GM12878 (cell line): ENCODE measurements around the gene IQCH. TPM values are rescaled to one million over a fixed set of nuclear protein-coding genes. Genes with fewer than 3 reads are reported as not detected.

Experiments used
- ATAC-seq: fragments of 200-7000 bp; cut with Tn5 transposase; 3 replicates; pipeline ENCODE4 v1.9.1; 2020; ENCODE audit warnings: mild to moderate bottlenecking, moderate library complexity
- BruUV-seq: library from RNA; stranded (reverse); fragments of 400-500 nt; replicated peaks from 2 replicates; lab custom pipeline; 2021; lab: Mats Ljungman, UMichigan
- CTCF ChIA-PET: fragments of 300-600 bp; sonication (Branson Sonifier 250); formaldehyde crosslinking; extraction: SDS; loops from one replicate; lab custom pipeline; 2021; ENCODE audit warnings: inconsistent platforms; lab: Yijun Ruan, JAX
- POLR2A ChIA-PET: fragments of 350-600 bp; formaldehyde crosslinking; extraction: SDS; loops from one replicate; lab custom pipeline; 2021; ENCODE audit warnings: inconsistent platforms; lab: Charles Lee
- RAD21 ChIA-PET: fragments of 300-600 bp; sonication (Branson Sonifier 250); formaldehyde crosslinking; loops from one replicate; lab custom pipeline; 2023; ENCODE audit warnings: antibody characterized with exemption; ENCODE audit not compliant: unreplicated experiment; lab: Charles Lee
- SMC1A ChIA-PET: fragments of 300-600 bp; sonication (Branson Sonifier 250); formaldehyde crosslinking; loops from one replicate; lab custom pipeline; 2023; ENCODE audit not compliant: unreplicated experiment, uncharacterized antibody; lab: Charles Lee
- DNase-seq: peaks from one replicate; pipeline ENCODE4 v3.0.0-alpha.2; 2011; ENCODE audit warnings: low read depth, low spot score
- FAIRE-seq: peaks from 3 replicates; lab custom pipeline; 2011; peaks lifted over from hg19 to GRCh38; lab: Jason Lieb, UNC
- H2AFZ ChIP-seq: 2 replicates; pipeline ENCODE4 v1.6.0; 2011; ENCODE audit warnings: low read depth, low read length, control low read depth; ENCODE audit not compliant: control insufficient read depth
- H3K27ac ChIP-seq: 2 replicates; pipeline ENCODE4 v1.5.1; 2011; ENCODE audit warnings: control low read depth; ENCODE audit not compliant: control insufficient read depth, insufficient read depth
- H3K27me3 ChIP-seq, 2 experiments: replicated peaks in 1 of 2; 2 replicates each; pipeline versions ENCODE4 v1.6.0 to v1.6.1; 2011; ENCODE audit warnings: low read length in 1 of 2; ENCODE audit not compliant: control insufficient read depth in 2 of 2, insufficient read depth in 2 of 2
- H3K36me3 ChIP-seq, 2 experiments: 2 replicates each; pipeline ENCODE4 v1.5.1; 2011; ENCODE audit warnings: low read length in 1 of 2; ENCODE audit not compliant: control insufficient read depth in 2 of 2, insufficient read depth in 2 of 2
- H3K4me1 ChIP-seq: 2 replicates; pipeline ENCODE4 v1.6.1; 2011; ENCODE audit warnings: mild to moderate bottlenecking, low read length, moderate library complexity, mixed read lengths; ENCODE audit not compliant: control insufficient read depth, insufficient read depth
- H3K4me2 ChIP-seq: 2 replicates; pipeline ENCODE4 v1.6.0; 2011; ENCODE audit warnings: control low read depth; ENCODE audit not compliant: control insufficient read depth, insufficient read depth
- H3K4me3 ChIP-seq: fragments of 200-600 bp; sonication (generic); 2 replicates; pipeline ENCODE4 v1.5.1; 2016
- H3K79me2 ChIP-seq: 2 replicates; pipeline ENCODE4 v1.6.0; 2011; ENCODE audit warnings: low read length; ENCODE audit not compliant: control insufficient read depth, insufficient read depth
- H3K9ac ChIP-seq: 2 replicates; pipeline ENCODE4 v1.8.0; 2011; ENCODE audit warnings: low read length, control low read depth, mixed read lengths; ENCODE audit not compliant: control insufficient read depth, insufficient read depth
- H3K9me3 ChIP-seq: replicated peaks from 3 replicates; pipeline ENCODE4 v1.5.1; 2011; ENCODE audit warnings: mild to moderate bottlenecking, low read length; ENCODE audit not compliant: control insufficient read depth, insufficient read depth
- H4K20me1 ChIP-seq: 2 replicates; pipeline ENCODE4 v1.6.0; 2011; ENCODE audit not compliant: control insufficient read depth, insufficient read depth
- CBX3 ChIP-seq: fragments of 200-600 bp; sonication (generic); IDR thresholded peaks from 2 replicates; pipeline ENCODE4 v1.6.1; 2016; ENCODE audit warnings: low read depth, borderline replicate concordance
- CEBPB ChIP-seq, 2 experiments: fragments of 150-350 bp in 1 of 2; IDR thresholded peaks; 2 replicates each; pipeline ENCODE4 v1.6.1; 2012 to 2014; ENCODE audit warnings: low read depth in 2 of 2, low read length in 2 of 2, borderline replicate concordance in 1 of 2, inconsistent platforms in 1 of 2
- CHD4 ChIP-seq: fragments of 200-600 bp; sonication (generic); IDR thresholded peaks from 2 replicates; pipeline ENCODE4 v1.6.1; 2016; ENCODE audit warnings: mild to moderate bottlenecking
- ETV6 ChIP-seq, 2 experiments: fragments of 450-650 bp in 1 of 2; IDR thresholded peaks in 1 of 2; conservative IDR thresholded peaks in 1 of 2; 2 replicates each; pipeline ENCODE4 v1.6.1; 2014; ENCODE audit warnings: antibody characterized with exemption in 1 of 2, borderline replicate concordance in 1 of 2, low read depth in 1 of 2, mild to moderate bottlenecking in 1 of 2, moderate library complexity in 1 of 2
- EZH2 ChIP-seq: IDR thresholded peaks from 2 replicates; pipeline ENCODE4 v1.6.1; 2012; ENCODE audit warnings: low read depth, mild to moderate bottlenecking, control low read depth, inconsistent platforms, low read length, borderline replicate concordance; ENCODE audit not compliant: control insufficient read depth
- FOXM1 ChIP-seq: IDR thresholded peaks from 2 replicates; pipeline ENCODE4 v1.6.1; 2012; ENCODE audit warnings: low read depth, mild to moderate bottlenecking, inconsistent platforms, low read length, moderate library complexity
- HDAC6 ChIP-seq: fragments of 200-600 bp; sonication (generic); IDR thresholded peaks from one replicate; pipeline ENCODE4 v1.8.0; 2017; ENCODE audit warnings: antibody characterized with exemption; ENCODE audit not compliant: unreplicated experiment
- NFYA ChIP-seq: IDR thresholded peaks from 2 replicates; pipeline ENCODE4 v1.6.1; 2011; ENCODE audit warnings: low read depth, mild to moderate bottlenecking, low read length, improper control_type of control experiment, borderline replicate concordance
- POLR2A ChIP-seq: IDR thresholded peaks from 2 replicates; pipeline ENCODE4 v1.6.1; 2011; ENCODE audit warnings: low read depth, mild to moderate bottlenecking, low read length
- REST ChIP-seq: IDR thresholded peaks from 2 replicates; pipeline ENCODE4 v1.6.1; 2012; ENCODE audit warnings: mild to moderate bottlenecking, low read depth, low read length
- ZSCAN29 ChIP-seq: fragments of 450-650 bp; IDR thresholded peaks from 2 replicates; pipeline ENCODE4 v1.6.1; 2017; ENCODE audit warnings: mild to moderate bottlenecking, moderate library complexity
- in situ Hi-C: fragments of 300-500 bp; cut with MboI; formaldehyde crosslinking; loops from 9 replicates; pipeline ENCODE4 v1.14.3; 2018; ENCODE audit warnings: mixed read lengths
- intact Hi-C: fragments of 100-400 bp; cut with micrococcal nuclease; formaldehyde crosslinking; loops from one replicate; pipeline ENCODE4 v1.14.2; 2022; ENCODE audit not compliant: unreplicated experiment
- polyA plus RNA-seq, 11 experiments: library from polyadenylated mRNA; depleted of rRNA in 4 of 11; unstranded in 6 of 11; stranded (reverse) in 5 of 11; fragments of >200 nt; fragmentation: Nextera tagmentation in 4 of 11; fragmentation: Illumina TruSeq in 1 of 11; extraction: Ambion mirVana in 4 of 11; extraction: Trizol in 1 of 11; gene quantifications; 1 replicate in 1 of 11; 2 replicates in 10 of 11; pipeline versions ENCODE4 v1.2.1 to v1.2.3, GENCODE V29; 2011 to 2016; ENCODE audit warnings: inconsistent platforms in 2 of 11, missing spikeins in 2 of 11, low read depth in 1 of 11
- total RNA-seq, 4 experiments: library from RNA; depleted of rRNA in 3 of 4; stranded (reverse); fragments of >200 nt in 3 of 4; fragmentation: Illumina TruSeq in 1 of 4; extraction: Trizol in 1 of 4; gene quantifications; 2 replicates each; pipeline versions ENCODE4 v1.2.1 to v1.2.3, GENCODE V29; 2013 to 2021

The IQCH gene
- total and polyA plus RNA-seq, 10 of the 15 experiments (the other 5 are each of a cell fraction or from before 2014, with no cell fraction given) = 0.29 to 1.3 (median 0.99) TPM

- no peaks in the 10 kb centered on the region for H4K20me1 ChIP-seq
- SMC1A ChIA-PET = interaction anchor here (1.1 kb wide), 1 partner anchor 321 kb away, joined by 3 read pairs; no protein-coding TSS in a partner anchor
- in situ Hi-C loops = no loop called here
- H3K4me3 ChIP-seq = no peak overlapping the region
- no peaks in the 10 kb centered on the region for H3K9me3 ChIP-seq
- H3K79me2 ChIP-seq = no peaks in the 10 kb centered on the region
- H3K27ac ChIP-seq = no peak overlapping the region
- no peaks in the 10 kb centered on the region for H3K27me3 ChIP-seq
- H2AFZ ChIP-seq = no peak overlapping the region
- ATAC-seq = no peak
- no peak overlapping the region for H3K4me2 ChIP-seq
- no peak for TF ChIP-seq FOXM1
- no peak for TF ChIP-seq CBX3
- no peak for TF ChIP-seq HDAC6
- TF ChIP-seq CEBPB (IDR thresholded peaks at IDR 0.05; ENCODE audit: borderline replicate concordance in 1 of 2, low read depth in 2 of 2, low read length in 2 of 2) = no peak
- no peak for TF ChIP-seq REST
- no peak for TF ChIP-seq CHD4
- no peak for TF ChIP-seq ETV6 (conservative IDR thresholded peaks at IDR 0.05 in 1 of 2, IDR thresholded peaks at IDR 0.05 in 1 of 2; ENCODE audit: borderline replicate concordance in 1 of 2, low read depth in 1 of 2)
- TF ChIP-seq NFYA = no peak
- no peak for TF ChIP-seq ZSCAN29
- no peak for TF ChIP-seq POLR2A
- no peak for TF ChIP-seq EZH2
- POLR2A ChIA-PET = no interaction called here
- intact Hi-C loops = no loop called here
- no peak for FAIRE-seq
- H3K36me3 ChIP-seq = no peaks in the 10 kb centered on the region
- RAD21 ChIA-PET = no interaction called here
- CTCF ChIA-PET = no interaction called here
- no TSS peak for BruUV-seq
- no peaks in the 10 kb centered on the region for H3K4me1 ChIP-seq
- DNase-seq = no peak
- H3K9ac ChIP-seq = no peak overlapping the region
These were observed 208.9 kb downstream of the IQCH start for GRCh38 chr15:67463488-67463887.
